ENCODE measurements around the gene CCDC30. TPM values are rescaled to one million over a fixed set of nuclear protein-coding genes. Genes with fewer than 3 reads are reported as not detected.
"Not testable (repeated sequence)": the region's sequence is repeated elsewhere in the genome, so short reads cannot be mapped to it uniquely, and the experiment has no call there.

The CCDC30 gene
- total RNA-seq, 1 donor from 2014 or later, result 1.9 TPM

GRCh38 chr1:42504535-42505128 is 41.5 kb downstream of the CCDC30 start:
- DNase-seq (ENCODE audit: missing footprints), result no peak
- no peak for ATAC-seq
- intact Hi-C loops (cut with DNase I), result no loop called here

- no peak for DNase-seq (ENCODE audit: missing footprints)
- intact Hi-C loops (cut with DNase I), result no loop called here
- ATAC-seq, result no peak
These were observed 43.5 kb downstream of the CCDC30 start for GRCh38 chr1:42506576-42506975.

GRCh38 chr1:42511581-42512155 is 48.6 kb downstream of the CCDC30 start:
- intact Hi-C loops (cut with DNase I); DNase-seq (ENCODE audit: missing footprints); ATAC-seq: not testable (repeated sequence)

GRCh38 chr1:42518908-42519307 is 55.8 kb downstream of the CCDC30 start:
- intact Hi-C loops (cut with DNase I), result no loop called here
- no peak for DNase-seq (ENCODE audit: missing footprints)
- no peak for ATAC-seq

GRCh38 chr1:42523171-42523570 is 60.1 kb downstream of the CCDC30 start:
- no peak for DNase-seq (ENCODE audit: missing footprints)
- intact Hi-C loops (cut with DNase I), result no loop called here
- no peak for ATAC-seq

GRCh38 chr1:42524330-42524729 is 61.2 kb downstream of the CCDC30 start:
- intact Hi-C loops (cut with DNase I), result no loop called here
- no peak for DNase-seq (ENCODE audit: missing footprints)
- no peak for ATAC-seq

GRCh38 chr1:42529724-42530181 is 66.7 kb downstream of the CCDC30 start:
- DNase-seq (ENCODE audit: missing footprints) (no peak), ATAC-seq (no peak)
- intact Hi-C loops (cut with DNase I), result no loop called here

- DNase-seq (ENCODE audit: missing footprints) (no peak), ATAC-seq (no peak)
- intact Hi-C loops (cut with DNase I), result no loop called here
These were observed 68.0 kb downstream of the CCDC30 start for GRCh38 chr1:42531043-42531442.

- DNase-seq (ENCODE audit: missing footprints), result no peak
- intact Hi-C loops (cut with DNase I), result no loop called here
- no peak for ATAC-seq
These were observed 70.2 kb downstream of the CCDC30 start for GRCh38 chr1:42533101-42533863.

- intact Hi-C loops (cut with DNase I), result no loop called here
- DNase-seq (ENCODE audit: missing footprints) (no peak), ATAC-seq (no peak)
These were observed 78.0 kb downstream of the CCDC30 start for GRCh38 chr1:42541104-42541503.

- ATAC-seq (no peak), DNase-seq (ENCODE audit: missing footprints) (no peak)
- intact Hi-C loops (cut with DNase I), result no loop called here
These were observed 88.1 kb downstream of the CCDC30 start for GRCh38 chr1:42551180-42551579.

- intact Hi-C loops (cut with DNase I), result no loop called here
- DNase-seq (ENCODE audit: missing footprints) (no peak), ATAC-seq (no peak)
These were observed 88.5 kb downstream of the CCDC30 start for GRCh38 chr1:42551590-42551989.

GRCh38 chr1:42552636-42553035 is 89.5 kb downstream of the CCDC30 start:
- ATAC-seq (no peak), DNase-seq (ENCODE audit: missing footprints) (no peak)
- intact Hi-C loops (cut with DNase I), result no loop called here

GRCh38 chr1:42557230-42557851 is 94.3 kb downstream of the CCDC30 start:
- intact Hi-C loops (cut with DNase I), result no loop called here
- ATAC-seq (no peak), DNase-seq (ENCODE audit: missing footprints) (no peak)

- DNase-seq (ENCODE audit: missing footprints), result no peak
- ATAC-seq, result no peak
- intact Hi-C loops (cut with DNase I), result no loop called here
These were observed 104.0 kb downstream of the CCDC30 start for GRCh38 chr1:42567038-42567437.

GRCh38 chr1:42576935-42577334 is 113.8 kb downstream of the CCDC30 start:
- intact Hi-C loops (cut with DNase I), result loop anchor here (2.0 to 5.0 kb wide), 2 partner anchors 170 to 495 kb away; no protein-coding TSS in a partner anchor
- no peak for ATAC-seq
- DNase-seq (ENCODE audit: missing footprints), result no peak

GRCh38 chr1:42586016-42586415 is 122.9 kb downstream of the CCDC30 start:
- DNase-seq (ENCODE audit: missing footprints) (no peak), ATAC-seq (no peak)
- intact Hi-C loops (cut with DNase I), result no loop called here

GRCh38 chr1:42587753-42588152 is 124.7 kb downstream of the CCDC30 start:
- intact Hi-C loops (cut with DNase I), result no loop called here
- no peak for DNase-seq (ENCODE audit: missing footprints)

GRCh38 chr1:42592811-42593210 is 129.7 kb downstream of the CCDC30 start:
- no peak for ATAC-seq
- DNase-seq (ENCODE audit: missing footprints), result no peak
- intact Hi-C loops (cut with DNase I), result no loop called here

More at GRCh38 chr1:42587753-42588152, 124.7 kb downstream of the CCDC30 start:
- no peak for ATAC-seq

All from Right ventricle myocardium inferior (tissue), 1 donor.